ENCODE results near the gene ARHGAP26.

GRCh38 chr5:143074414-143074996 is 304.3 kb downstream of the ARHGAP26 start:
- no peak for TF ChIP-seq CTCF (IDR thresholded peaks at IDR 0.05 in 8 of 11, conservative IDR thresholded peaks at IDR 0.05 in 3 of 11)
- TF ChIP-seq POLR2A (IDR thresholded peaks at IDR 0.05) = no peak
- TF ChIP-seq POLR2AphosphoS5 (IDR thresholded peaks at IDR 0.05) = no peak
